Measurements from ENCODE around the gene TRIM4.
A peak's percentile ranks its signal among the peaks of the same experiment; 100 is the strongest.

Gene TRIM4

GRCh38 chr7:99930376-99930775 is 11.0 kb upstream of the TRIM4 start:
- no peak for DNase-seq
- TF ChIP-seq GATA1 (IDR thresholded peaks at IDR 0.05; ENCODE audit: low read depth, low read length) (no peak), POLR2A (IDR thresholded peaks at IDR 0.05; ENCODE audit: low read length) (no peak)

- DNase-seq, result no peak
- no peak for TF ChIP-seq GATA1 (IDR thresholded peaks at IDR 0.05; ENCODE audit: low read depth, low read length)
- TF ChIP-seq POLR2A (IDR thresholded peaks at IDR 0.05; ENCODE audit: low read length), result no peak
Observed at GRCh38 chr7:99929730-99930053, 10.4 kb upstream of the TRIM4 start.

DNA sequence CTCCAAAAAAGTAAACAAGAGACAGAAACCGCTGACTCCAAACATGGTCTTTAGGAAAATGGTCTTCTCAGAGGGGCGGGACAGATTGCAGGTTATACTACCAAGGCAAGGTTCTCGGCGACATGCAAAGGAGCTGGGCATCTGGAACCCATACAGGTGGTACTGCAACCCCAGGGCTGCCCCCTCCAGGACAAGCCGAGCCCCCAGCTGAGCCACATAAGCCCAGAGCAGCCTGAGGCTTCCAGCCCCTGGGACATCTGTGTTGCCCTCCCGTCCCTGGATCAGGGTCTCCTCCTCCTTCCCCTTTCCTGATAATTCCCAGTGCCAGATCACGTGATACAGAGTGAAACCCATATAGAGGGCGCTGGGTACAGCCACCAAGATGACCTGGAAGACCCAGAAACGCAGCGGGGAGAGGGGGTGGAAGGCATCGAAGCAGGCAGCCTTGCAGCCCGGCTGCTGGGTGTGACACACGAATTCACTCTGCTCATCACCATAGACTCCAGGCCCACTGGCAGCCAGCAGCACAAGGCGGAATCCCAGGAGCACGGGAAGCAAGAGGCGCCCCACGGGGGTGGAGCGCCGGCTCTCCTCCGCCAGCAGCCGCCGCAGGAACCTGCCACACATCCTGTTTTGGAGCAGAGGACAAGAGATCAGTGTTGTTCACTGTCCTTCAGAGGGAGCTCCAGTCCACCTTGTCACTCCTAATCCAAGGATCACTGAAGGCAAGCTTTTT is 9.8 kb upstream of the TRIM4 start, which contains the start of gene GJC3:
GJC3 (minus strand) TSS at position 627 of the 736 bp plus-strand sequence; CDS start at position 627, 0 bp downstream.
- DNase-seq, result no peak
- TF ChIP-seq POLR2A (IDR thresholded peaks at IDR 0.05; ENCODE audit: low read length), result no peak
- no peak for TF ChIP-seq GATA1 (IDR thresholded peaks at IDR 0.05; ENCODE audit: low read depth, low read length)

DNA sequence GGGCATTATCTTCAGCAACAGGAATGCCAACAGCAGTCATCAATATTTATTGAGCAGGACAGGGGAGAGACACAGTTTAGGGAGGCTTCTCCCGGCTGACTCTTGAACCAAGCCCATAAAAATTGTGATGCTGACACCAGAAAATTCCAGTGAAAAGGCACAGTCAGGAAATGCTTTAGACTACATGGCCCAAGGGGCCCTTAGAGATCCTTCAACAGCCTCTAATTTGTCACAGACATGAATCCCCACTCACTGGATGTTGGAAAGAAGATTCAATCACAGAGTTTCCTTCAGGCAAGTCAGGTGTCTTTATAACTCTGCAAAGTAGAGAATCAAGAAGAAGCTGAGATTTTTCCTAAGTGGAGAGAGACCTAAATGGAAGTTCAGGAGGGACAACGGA is 8.9 kb upstream of the TRIM4 start:
- TF ChIP-seq GATA1 (IDR thresholded peaks at IDR 0.05; ENCODE audit: low read depth, low read length), result no peak
- TF ChIP-seq POLR2A (IDR thresholded peaks at IDR 0.05; ENCODE audit: low read length), result no peak

DNA sequence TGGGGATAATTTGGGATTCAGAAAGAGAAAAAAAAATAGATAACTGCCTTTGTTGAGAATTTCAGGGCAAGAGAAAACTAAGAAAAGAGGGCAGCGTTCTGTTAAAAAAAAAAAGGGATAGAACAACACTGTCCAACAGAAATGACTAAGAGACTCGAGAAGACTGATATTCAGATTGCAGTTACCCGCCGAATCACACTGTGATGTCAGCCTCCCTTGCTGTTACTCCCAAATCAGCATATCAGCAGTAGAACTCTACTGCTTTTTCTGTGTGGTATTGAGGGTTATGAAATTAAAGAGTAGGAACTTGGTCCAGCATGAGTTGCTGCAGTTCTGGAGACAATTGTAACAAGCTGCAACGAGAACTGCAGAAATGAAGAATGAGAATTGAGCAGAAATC is 8.2 kb upstream of the TRIM4 start:
- TF ChIP-seq GATA1 (IDR thresholded peaks at IDR 0.05; ENCODE audit: low read depth, low read length) (no peak), POLR2A (IDR thresholded peaks at IDR 0.05; ENCODE audit: low read length) (no peak)
- DNase-seq, result peak in 1 of 2 experiments; percentile 11

More for the DNA sequence above, 8.9 kb upstream of the TRIM4 start:
- no peak for DNase-seq

- DNase-seq, result no peak
- no peak for TF ChIP-seq GATA1 (IDR thresholded peaks at IDR 0.05; ENCODE audit: low read depth, low read length)
- no peak for TF ChIP-seq POLR2A (IDR thresholded peaks at IDR 0.05; ENCODE audit: low read length)
Observed at GRCh38 chr7:99926321-99926720, 7.0 kb upstream of the TRIM4 start.

GRCh38 chr7:99923200-99923599 is 3.9 kb upstream of the TRIM4 start:
- no peak for DNase-seq
- no peak for TF ChIP-seq POLR2A (IDR thresholded peaks at IDR 0.05; ENCODE audit: low read length)
- TF ChIP-seq GATA1 (IDR thresholded peaks at IDR 0.05; ENCODE audit: low read depth, low read length), result no peak

- peak; percentile 43 to 67 for DNase-seq
- no peak for TF ChIP-seq POLR2A (IDR thresholded peaks at IDR 0.05; ENCODE audit: low read length)
- no peak for TF ChIP-seq GATA1 (IDR thresholded peaks at IDR 0.05; ENCODE audit: low read depth, low read length)
Observed at GRCh38 chr7:99920149-99920548, 819 bp upstream of the TRIM4 start.

DNA sequence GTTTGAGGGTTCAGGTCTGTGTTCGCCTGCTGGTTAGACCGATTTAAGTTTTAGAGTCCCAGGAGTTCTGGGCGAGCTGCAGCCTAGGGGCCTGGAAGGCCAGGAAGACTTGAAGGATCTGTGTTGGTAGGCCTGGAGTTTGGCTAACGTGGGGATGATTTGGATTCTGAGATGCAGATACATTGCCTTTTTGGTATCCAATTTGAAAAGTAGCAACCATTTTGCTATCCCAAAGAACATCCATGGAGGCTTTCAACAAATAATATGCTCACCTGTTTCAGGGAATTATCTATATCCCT is 433 bp upstream of the TRIM4 start:
- TF ChIP-seq POLR2A (IDR thresholded peaks at IDR 0.05; ENCODE audit: low read length) (peak; percentile 3), GATA1 (IDR thresholded peaks at IDR 0.05; ENCODE audit: low read depth, low read length) (no peak)
- no peak for DNase-seq

- no peak for DNase-seq
- no peak for TF ChIP-seq POLR2A (IDR thresholded peaks at IDR 0.05; ENCODE audit: low read length)
- no peak for TF ChIP-seq GATA1 (IDR thresholded peaks at IDR 0.05; ENCODE audit: low read depth, low read length)
Observed at GRCh38 chr7:99910976-99911375, 8.4 kb downstream of the TRIM4 start.

DNA sequence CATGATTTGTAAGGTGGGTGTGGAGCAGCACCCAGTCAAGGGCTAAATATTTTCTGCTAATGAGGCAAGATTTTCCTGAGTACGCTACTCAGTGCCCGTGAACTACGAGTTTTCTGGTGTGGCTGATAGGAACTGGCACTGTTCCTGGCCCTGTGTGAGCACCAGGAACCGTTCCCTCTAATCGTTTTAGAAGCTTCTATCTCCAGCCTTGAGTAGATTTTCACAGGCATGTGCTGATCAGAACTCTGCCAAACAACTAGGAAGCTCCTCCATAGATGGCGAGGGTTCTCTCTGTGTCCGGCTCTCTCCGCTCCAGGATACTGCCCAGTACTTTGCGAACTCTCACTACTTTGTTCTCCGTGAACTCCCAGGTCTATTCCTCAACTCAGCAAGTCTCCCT is 17.7 kb downstream of the TRIM4 start:
- DNase-seq, result no peak

DNA sequence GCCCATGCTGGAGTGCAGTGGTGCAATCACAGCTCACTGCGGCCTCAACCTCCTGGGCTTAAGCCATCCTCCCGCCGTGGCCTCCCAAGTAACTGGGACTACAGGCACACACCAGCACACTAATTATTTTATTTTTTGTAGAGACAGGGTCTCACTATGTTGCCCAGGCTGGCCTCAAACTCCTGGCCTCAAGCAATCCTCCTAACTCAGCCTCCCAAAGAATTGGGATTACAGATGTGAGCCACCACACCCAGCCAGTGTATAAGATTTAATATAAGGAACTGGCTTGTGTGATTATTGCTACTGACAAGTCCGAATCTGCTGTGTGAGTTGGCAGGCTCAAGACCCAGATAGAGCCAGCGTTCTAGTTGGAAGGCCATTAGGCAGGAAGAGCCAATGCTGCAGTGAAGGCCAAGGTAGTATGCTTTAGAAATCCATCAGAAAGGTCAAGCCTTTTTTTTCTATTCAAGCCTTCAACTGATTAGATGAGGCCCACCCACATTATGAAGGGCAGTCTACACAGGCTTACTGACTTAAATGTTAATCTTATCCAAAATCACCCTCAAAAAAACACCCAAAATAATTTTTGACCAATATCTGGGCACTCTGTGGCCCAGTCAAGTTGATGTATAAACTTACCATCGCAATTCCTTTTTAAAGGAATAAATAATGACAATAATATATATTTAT is 19.4 kb downstream of the TRIM4 start:
- TF ChIP-seq GATA1 (IDR thresholded peaks at IDR 0.05; ENCODE audit: low read depth, low read length) (no peak), POLR2A (IDR thresholded peaks at IDR 0.05; ENCODE audit: low read length) (no peak)

More for the DNA sequence above, 17.7 kb downstream of the TRIM4 start:
- TF ChIP-seq POLR2A (IDR thresholded peaks at IDR 0.05; ENCODE audit: low read length) (no peak), GATA1 (IDR thresholded peaks at IDR 0.05; ENCODE audit: low read depth, low read length) (no peak)

DNA sequence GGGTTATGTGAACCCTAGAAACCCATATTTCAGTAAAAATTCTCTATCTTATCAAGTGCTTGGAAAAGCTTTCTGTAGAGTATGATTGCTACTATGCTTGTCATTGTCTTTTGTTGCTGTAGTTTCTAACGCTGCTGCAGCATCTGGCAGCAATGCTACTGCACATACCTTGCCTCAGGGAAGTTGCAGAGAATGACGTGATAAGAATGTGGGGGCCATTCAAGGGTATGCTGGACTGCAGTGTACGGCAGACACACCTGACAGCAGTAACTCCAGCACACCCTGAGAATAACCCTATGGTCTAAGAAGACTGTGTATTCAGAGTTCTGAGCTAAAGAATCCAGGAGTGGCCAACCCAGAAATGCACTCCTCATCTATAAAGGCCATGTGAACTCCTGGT is 20.5 kb downstream of the TRIM4 start:
- DNase-seq, result no peak
- TF ChIP-seq POLR2A (IDR thresholded peaks at IDR 0.05; ENCODE audit: low read length), result no peak
- TF ChIP-seq GATA1 (IDR thresholded peaks at IDR 0.05; ENCODE audit: low read depth, low read length), result no peak

More for the DNA sequence above, 19.4 kb downstream of the TRIM4 start:
- DNase-seq, result no peak

DNA sequence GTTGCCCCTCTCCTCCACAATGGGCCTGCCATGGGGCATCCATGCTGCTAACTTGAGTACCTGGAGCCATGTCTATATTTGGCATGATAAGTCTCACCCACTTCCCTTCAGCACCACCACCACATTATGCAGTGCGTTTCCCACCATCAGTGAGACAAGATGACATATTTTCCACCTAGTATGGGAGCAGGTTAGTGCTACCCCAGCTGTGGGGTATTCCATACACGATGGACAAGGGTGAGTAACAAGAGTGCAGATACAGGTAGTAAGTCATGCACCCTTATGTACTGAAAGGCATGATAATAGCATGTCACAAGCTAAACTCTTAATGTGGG is 21.3 kb downstream of the TRIM4 start:
- no peak for TF ChIP-seq GATA1 (IDR thresholded peaks at IDR 0.05; ENCODE audit: low read depth, low read length)
- TF ChIP-seq POLR2A (IDR thresholded peaks at IDR 0.05; ENCODE audit: low read length), result no peak
- no peak for DNase-seq

Data from erythroblast (primary cell).